ENCODE results near the gene MAGOH. TPM values are rescaled to one million over a fixed set of nuclear protein-coding genes. Genes with fewer than 3 reads are reported as not detected.

The MAGOH gene
- total and polyA plus RNA-seq, 2 donors (not counting 1 experiment from before 2014, with no cell fraction given): 10.8 to 45.6 TPM

DNA sequence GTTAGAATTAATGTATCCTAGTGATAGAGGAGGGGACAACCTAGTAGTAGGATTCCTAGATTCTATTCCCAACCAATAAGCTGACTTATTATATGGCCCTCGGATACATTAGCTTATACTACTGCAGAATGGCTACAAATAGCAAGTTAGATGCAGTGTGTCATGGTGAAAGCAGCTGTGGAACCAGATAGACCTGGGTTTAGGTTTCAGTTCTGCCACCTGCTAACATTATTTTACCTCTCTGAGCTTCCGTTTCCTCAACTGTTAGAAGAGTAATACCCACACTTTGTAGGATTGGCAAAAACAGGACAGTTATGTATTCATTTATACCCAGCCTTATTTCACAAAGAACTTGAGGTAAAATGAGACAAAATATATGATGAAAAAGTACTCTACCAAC lies 21.6 kb upstream of the MAGOH start:
- no peak overlapping the region for H3K4me3 Mint-ChIP-seq
- H3K27ac ChIP-seq (ENCODE audit: low read length in 2 of 2): peak overlapping the region; percentile 33 to 51

GRCh38 chr1:53258216-53258615 lies 19.9 kb upstream of the MAGOH start:
- no peak for TF ChIP-seq EZH2 (IDR thresholded peaks at IDR 0.05; ENCODE audit: borderline replicate concordance, insufficient read depth, low read depth, low read length, poor library complexity, severe bottlenecking)
- TF ChIP-seq, protein P1, sequence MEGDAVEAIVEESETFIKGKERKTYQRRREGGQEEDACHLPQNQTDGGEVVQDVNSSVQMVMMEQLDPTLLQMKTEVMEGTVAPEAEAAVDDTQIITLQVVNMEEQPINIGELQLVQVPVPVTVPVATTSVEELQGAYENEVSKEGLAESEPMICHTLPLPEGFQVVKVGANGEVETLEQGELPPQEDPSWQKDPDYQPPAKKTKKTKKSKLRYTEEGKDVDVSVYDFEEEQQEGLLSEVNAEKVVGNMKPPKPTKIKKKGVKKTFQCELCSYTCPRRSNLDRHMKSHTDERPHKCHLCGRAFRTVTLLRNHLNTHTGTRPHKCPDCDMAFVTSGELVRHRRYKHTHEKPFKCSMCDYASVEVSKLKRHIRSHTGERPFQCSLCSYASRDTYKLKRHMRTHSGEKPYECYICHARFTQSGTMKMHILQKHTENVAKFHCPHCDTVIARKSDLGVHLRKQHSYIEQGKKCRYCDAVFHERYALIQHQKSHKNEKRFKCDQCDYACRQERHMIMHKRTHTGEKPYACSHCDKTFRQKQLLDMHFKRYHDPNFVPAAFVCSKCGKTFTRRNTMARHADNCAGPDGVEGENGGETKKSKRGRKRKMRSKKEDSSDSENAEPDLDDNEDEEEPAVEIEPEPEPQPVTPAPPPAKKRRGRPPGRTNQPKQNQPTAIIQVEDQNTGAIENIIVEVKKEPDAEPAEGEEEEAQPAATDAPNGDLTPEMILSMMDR (IDR thresholded peaks at IDR 0.05): no peak
- no peaks in the 10 kb centered on the region for H3K27me3 ChIP-seq (replicated peaks in 1 of 4; ENCODE audit: control extremely low read depth in 1 of 4, control insufficient read depth in 3 of 4, insufficient read depth in 4 of 4, low read length in 3 of 4)
- H3K27ac Mint-ChIP-seq: no peak overlapping the region
- H3K27me3 Mint-ChIP-seq: no peaks in the 10 kb centered on the region
- ATAC-seq (ENCODE audit: low read depth): no peak
- peaks cover 5 to 15% of the 10 kb centered on the region in 2 donors for H3K4me1 ChIP-seq (ENCODE audit: control insufficient read depth in 2 of 2, insufficient read depth in 2 of 2, low read length in 2 of 2)
- H3K9me3 ChIP-seq (ENCODE audit: control extremely low read depth in 1 of 3, control insufficient read depth in 2 of 3, insufficient read depth in 1 of 3, low read length in 2 of 3): no peaks in the 10 kb centered on the region
- CTCF ChIA-PET: interaction anchor here (0.7 to 1.0 kb wide), 4 partner anchors 8 to 215 kb away, joined by 3 to 6 read pairs (median 4); no protein-coding TSS in a partner anchor
- peaks cover 0 to 4% of the 10 kb centered on the region in 2 experiments for H3K36me3 ChIP-seq (replicated peaks in 1 of 2; ENCODE audit: control extremely low read depth in 1 of 2, control insufficient read depth in 1 of 2, extremely low read depth in 1 of 2, insufficient read depth in 2 of 2, low read length in 1 of 2)
- intact Hi-C loops (cut with micrococcal nuclease): no loop called here
- WGBS (ENCODE audit: insufficient coverage): no CpG with 5 or more reads among the region's 1 CpG
- H3K4me1 Mint-ChIP-seq: peaks cover 11% of the 10 kb centered on the region
- POLR2A ChIA-PET: no interaction called here
- no peaks in the 10 kb centered on the region for H3K79me2 ChIP-seq (ENCODE audit: control insufficient read depth, insufficient read depth, low read length)
- no peaks in the 10 kb centered on the region for H3K9me3 Mint-ChIP-seq (ENCODE audit: insufficient read depth)
- H3K9ac ChIP-seq (ENCODE audit: low read length): no peak overlapping the region
- no peak overlapping the region for H3K4me3 ChIP-seq (ENCODE audit: control extremely low read depth in 1 of 5, extremely low read depth in 1 of 5, insufficient read depth in 1 of 5, low read depth in 2 of 5, low read length in 4 of 5)
- no peak overlapping the region for H3K4me3 Mint-ChIP-seq
- H4K20me1 ChIP-seq (ENCODE audit: control insufficient read depth, insufficient read depth, low read length, poor library complexity, severe bottlenecking): no peaks in the 10 kb centered on the region
- H2AFZ ChIP-seq (ENCODE audit: insufficient read depth, low read depth, low read length, poor library complexity, severe bottlenecking): no peak overlapping the region
- DNase-seq: no peak
- H3K27ac ChIP-seq (ENCODE audit: low read length in 2 of 2): no peak overlapping the region
- no peak overlapping the region for H3K4me2 ChIP-seq (replicated peaks; ENCODE audit: low read depth, low read length, poor library complexity, severe bottlenecking)

More for the DNA sequence above, 21.6 kb upstream of the MAGOH start:
- Mint-ChIP-seq H3K9me3 (ENCODE audit: insufficient read depth) (no peaks in the 10 kb centered on the region), H3K27me3 (no peaks in the 10 kb centered on the region), H3K4me1 (peaks cover 11% of the 10 kb centered on the region), H3K27ac (peak overlapping the region; percentile 54)
- Histone ChIP-seq H3K79me2 (ENCODE audit: control insufficient read depth, insufficient read depth, low read length) (no peaks in the 10 kb centered on the region), H3K4me2 (replicated peaks; ENCODE audit: low read depth, low read length, poor library complexity, severe bottlenecking) (peak overlapping the region; percentile 2), H4K20me1 (ENCODE audit: control insufficient read depth, insufficient read depth, low read length, poor library complexity, severe bottlenecking) (no peaks in the 10 kb centered on the region), H2AFZ (ENCODE audit: insufficient read depth, low read depth, low read length, poor library complexity, severe bottlenecking) (no peak overlapping the region), H3K4me1 (ENCODE audit: control insufficient read depth in 2 of 2, insufficient read depth in 2 of 2, low read length in 2 of 2) (peaks cover 5 to 15% of the 10 kb centered on the region in 2 donors), H3K9ac (ENCODE audit: low read length) (no peak overlapping the region), H3K4me3 (ENCODE audit: control extremely low read depth in 1 of 5, extremely low read depth in 1 of 5, insufficient read depth in 1 of 5, low read depth in 2 of 5, low read length in 4 of 5) (no peak overlapping the region), H3K27me3 (replicated peaks in 1 of 4; ENCODE audit: control extremely low read depth in 1 of 4, control insufficient read depth in 3 of 4, insufficient read depth in 4 of 4, low read length in 3 of 4) (no peaks in the 10 kb centered on the region), H3K36me3 (replicated peaks in 1 of 2; ENCODE audit: control extremely low read depth in 1 of 2, control insufficient read depth in 1 of 2, extremely low read depth in 1 of 2, insufficient read depth in 2 of 2, low read length in 1 of 2) (peaks cover 0 to 5% of the 10 kb centered on the region in 2 experiments), H3K9me3 (ENCODE audit: control extremely low read depth in 1 of 3, control insufficient read depth in 2 of 3, insufficient read depth in 1 of 3, low read length in 2 of 3) (no peaks in the 10 kb centered on the region)
- no peak for TF ChIP-seq EZH2 (IDR thresholded peaks at IDR 0.05; ENCODE audit: borderline replicate concordance, insufficient read depth, low read depth, low read length, poor library complexity, severe bottlenecking)
- no peak for DNase-seq
- ChIA-PET POLR2A (no interaction called here), CTCF (interaction anchor here (0.7 to 1.6 kb wide), 5 partner anchors 13 to 700 kb away, joined by 3 to 7 read pairs (median 4); no protein-coding TSS in a partner anchor)
- ATAC-seq (ENCODE audit: low read depth): peak; percentile 28
- no CpG with 5 or more reads among the region's 2 CpGs for WGBS (ENCODE audit: insufficient coverage)
- intact Hi-C loops (cut with micrococcal nuclease): no loop called here
